HUDEP-2 (cell line): ENCODE measurements around the gene ZNF576.
"Not testable (repeated sequence)": the region's sequence is repeated elsewhere in the genome, so short reads cannot be mapped to it uniquely, and the experiment has no call there.

ENCODE experiments used
- DNase-seq, 76 experiments: peaks; one replicate each; lab custom pipeline; 2025; ENCODE audit not compliant: unreplicated experiment in 76 of 76; lab: John Stamatoyannopoulos, UW

ZNF576 gene

DNA sequence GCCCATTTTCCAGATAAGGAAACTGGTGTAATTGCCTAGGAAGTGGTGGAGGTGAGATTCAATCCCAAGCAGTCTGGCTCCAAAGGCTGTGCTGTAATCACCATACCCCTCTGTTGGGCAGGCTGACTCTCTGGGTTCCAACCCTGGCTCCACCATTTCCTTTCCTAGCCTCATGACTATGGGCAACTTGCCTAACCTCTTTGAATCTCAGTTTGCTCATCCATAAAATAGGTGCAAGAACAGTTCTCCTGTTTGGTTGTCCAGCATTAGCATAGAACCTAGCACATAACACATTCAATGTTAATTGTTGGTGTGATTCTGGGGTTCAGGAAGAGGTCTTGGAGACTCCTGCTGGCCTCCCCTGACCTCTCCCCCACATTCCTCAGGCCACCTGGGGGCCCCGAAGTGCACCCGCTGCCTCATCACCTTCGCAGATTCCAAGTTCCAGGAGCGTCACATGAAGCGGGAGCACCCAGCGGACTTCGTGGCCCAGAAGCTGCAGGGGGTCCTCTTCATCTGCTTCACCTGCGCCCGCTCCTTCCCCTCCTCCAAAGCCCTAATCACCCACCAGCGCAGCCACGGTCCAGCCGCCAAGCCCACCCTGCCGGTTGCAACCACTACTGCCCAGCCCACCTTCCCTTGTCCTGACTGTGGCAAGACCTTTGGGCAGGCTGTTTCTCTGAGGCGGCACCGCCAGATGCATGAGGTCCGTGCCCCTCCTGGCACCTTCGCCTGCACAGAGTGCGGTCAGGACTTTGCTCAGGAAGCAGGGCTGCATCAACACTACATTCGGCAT lies 2.2 kb downstream of the ZNF576 start:
- no peak for DNase-seq

DNA sequence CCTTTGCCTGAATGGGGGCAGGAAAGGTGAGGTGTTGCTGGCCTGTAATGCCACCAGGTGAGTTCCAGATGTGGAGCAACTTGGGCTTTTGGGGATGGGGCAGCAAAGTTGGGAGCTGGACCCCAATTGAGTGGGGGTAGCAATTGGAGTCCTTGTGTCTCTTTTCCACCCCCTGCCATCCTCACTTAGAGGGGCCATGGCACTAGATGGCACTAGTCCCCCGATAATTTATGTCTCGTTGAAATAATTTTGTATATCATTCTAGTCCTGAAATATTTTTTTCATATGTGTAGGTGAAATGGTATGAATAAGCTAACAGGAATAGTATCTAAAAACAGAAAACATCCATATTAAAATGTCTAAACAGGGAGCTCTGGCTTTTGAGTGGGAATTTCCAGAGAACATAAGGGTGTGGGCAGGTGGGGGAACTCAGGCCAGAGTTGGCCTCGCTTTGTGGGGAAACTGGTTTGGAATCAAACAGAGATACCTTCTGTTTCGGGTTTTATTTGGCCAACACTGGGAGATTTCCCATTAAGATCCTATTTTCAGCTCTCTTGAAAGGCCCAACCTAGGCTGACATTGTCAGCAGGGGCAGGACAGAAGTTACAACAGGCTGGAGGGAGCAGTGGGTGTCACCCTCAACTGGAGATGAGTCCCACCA lies 3.4 kb downstream of the ZNF576 start:
- no peak for DNase-seq

GRCh38 chr19:43600326-43600725 lies 3.9 kb downstream of the ZNF576 start:
- not testable (repeated sequence) for DNase-seq

GRCh38 chr19:43605875-43606568 lies 9.6 kb downstream of the ZNF576 start:
- DNase-seq = peak in 2 of 76 experiments; percentile 9 to 19

DNA sequence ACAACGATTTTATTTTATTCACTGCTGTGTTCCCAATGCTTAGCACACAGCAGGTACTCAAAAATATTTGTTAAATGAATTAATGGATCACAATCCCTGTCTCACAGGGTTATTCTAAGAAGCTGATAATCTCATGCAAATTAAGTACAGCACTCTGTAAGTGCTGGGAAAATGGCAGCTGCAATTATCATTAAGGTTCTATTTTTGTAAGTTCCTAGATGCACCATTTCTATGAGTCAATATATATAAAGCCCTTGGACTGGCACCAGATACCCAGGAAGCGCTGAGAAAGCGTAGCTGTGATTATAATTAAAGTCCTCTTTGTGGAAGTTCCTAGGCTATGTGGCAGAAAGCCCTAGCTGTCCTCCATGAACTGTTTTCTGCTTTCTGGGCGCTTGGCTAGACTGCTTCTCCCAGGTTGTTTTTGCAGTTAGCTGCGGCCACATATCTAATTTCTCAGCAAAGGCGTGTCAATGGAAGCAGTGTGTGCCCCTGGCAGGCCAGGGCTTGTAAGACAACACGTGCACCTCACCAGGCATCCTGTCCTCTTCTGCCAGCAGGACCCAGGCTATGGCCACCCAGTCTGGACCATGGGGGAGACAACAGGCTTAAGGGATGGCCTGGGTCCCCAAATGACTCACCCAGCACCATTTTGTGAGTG lies 10.3 kb downstream of the ZNF576 start:
- DNase-seq = no peak

- no peak for DNase-seq
Observed at GRCh38 chr19:43607238-43608205, 11.1 kb downstream of the ZNF576 start.

DNA sequence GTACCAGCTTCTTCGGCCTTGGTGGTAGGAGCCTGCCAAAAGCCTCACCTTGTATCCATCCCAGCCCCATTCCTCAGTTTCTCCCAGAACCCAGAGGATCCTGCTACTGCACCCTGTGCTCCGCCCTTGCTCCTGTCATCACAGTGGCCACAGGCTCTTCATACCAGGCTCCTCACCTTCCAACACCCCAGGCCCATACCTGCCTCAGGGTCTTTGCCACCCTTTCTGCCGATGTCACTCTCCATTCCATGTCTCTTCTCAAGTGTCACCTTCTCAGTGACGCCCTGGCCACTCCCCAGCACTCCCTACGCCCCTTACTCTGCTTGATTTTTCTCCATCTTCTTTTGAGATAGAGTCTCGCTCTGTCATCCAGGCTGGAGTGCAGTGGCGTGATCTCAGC lies 13.5 kb downstream of the ZNF576 start:
- DNase-seq = no peak

DNA sequence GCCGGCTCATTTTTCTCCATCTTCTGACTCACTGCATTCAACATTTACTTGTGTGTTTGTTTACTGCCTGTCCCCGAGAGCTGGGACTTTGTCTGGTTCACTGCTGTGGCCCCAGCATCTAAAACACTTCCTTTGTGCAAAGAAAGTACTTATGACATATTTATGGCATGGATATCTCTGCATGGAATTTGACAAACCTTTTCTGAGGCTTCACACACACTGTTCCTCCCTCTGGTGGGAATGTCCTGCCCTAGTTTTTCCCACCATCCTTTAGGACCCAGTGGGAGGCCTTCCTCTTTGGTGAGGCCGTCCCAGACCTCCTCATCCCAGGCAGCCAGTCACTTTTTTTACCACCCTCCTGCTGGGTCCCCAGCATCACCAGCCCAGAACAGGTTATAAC lies 14.1 kb downstream of the ZNF576 start:
- no peak for DNase-seq

GRCh38 chr19:43611788-43612187 lies 15.4 kb downstream of the ZNF576 start, which contains the start of gene SRRM5:
Gene SRRM5 (plus strand): TSS chr19:43612088. CDS start chr19:43612122, 34 bp downstream.
- no peak for DNase-seq

DNA sequence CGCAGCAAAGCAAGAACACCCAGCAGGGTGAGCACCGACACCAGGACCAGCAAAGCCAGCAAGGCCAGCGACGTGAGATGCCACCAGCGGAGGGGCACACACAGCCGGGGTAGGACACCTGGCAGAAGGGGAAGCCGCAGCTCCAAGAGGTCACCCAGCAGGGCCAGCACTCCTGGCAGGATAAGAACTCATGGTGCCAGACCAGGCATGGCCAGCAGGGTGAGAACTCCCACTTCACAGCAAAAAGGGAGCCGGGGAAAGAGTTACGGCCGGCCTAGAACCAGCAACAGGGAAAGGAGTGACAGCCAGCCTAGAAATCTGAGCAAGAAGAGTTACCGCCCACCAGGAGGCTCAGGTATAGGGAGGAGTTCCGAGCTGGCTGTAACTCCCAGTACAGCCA lies 16.0 kb downstream of the ZNF576 start:
- DNase-seq = no peak

GRCh38 chr19:43616306-43616705 lies 19.9 kb downstream of the ZNF576 start:
- peak in 2 of 76 experiments; percentile 15 to 28 for DNase-seq

GRCh38 chr19:43616954-43617353 lies 20.6 kb downstream of the ZNF576 start:
- DNase-seq = no peak

DNA sequence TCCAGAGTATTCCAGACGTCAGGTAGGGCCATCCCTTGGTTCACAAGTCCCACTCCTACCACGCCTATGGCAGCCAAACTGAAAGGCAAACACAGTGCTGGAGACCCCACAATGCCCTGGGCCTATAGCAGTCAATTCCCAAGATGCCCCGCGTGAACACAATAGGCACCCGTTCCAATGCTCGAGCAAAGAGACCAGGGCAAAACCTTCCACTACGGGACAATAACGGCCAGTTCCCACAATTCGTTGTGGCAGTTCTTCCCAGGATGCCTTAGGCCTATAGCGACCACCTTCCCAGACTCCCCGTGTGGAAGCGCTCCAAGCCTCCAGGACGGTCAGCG lies 22.5 kb downstream of the ZNF576 start:
- DNase-seq = peak in 62 of 76 experiments; percentile 27 to 97 (median 70)

DNA sequence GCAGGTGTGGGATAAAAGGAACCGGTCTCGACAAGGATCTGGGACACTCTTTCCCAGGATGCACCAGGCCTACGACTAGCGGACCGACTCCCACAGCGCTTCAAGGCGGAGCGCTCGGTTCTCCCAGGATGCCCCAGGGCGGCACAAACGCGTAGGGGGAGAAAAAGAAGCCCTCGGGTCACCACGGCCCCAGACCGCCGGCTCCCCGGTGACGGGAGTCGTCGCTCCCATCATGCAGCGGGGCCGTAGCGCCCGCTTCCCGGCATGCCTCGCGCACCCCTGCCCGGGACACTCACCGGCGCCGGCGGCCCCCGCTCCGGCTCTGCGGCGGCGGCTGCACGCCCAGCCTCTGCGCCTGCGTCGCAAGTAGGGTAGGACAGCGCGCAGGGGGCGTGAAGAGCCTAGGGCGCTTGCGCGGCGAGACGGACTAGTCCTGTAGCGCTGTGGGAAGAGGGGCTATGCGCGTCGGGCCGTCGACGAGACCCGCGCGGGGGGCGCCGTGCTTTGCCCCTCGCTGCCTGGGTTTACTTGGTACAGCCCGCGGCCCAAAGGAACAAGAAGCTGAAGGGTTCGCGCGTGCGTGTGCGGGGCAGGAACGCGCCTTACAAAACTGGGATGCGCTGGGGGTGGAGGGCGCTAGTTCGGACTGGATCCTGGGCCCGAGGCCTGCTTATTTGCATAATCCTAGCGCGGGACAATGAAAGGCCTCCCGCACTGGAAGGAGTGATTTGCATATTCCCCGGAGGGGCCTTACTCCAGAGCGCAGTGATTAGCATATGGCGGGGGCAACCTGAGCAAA lies 23.1 kb downstream of the ZNF576 start, which contains the start of gene ZNF428:
Gene ZNF428 (minus strand): TSS at position 368 of the 799 bp plus-strand sequence. CDS start 5,325 bp downstream, outside the sequence.
- DNase-seq = peak in 75 of 76 experiments; percentile 33 to 97 (median 82)

- no peak for DNase-seq
Observed at GRCh38 chr19:43620061-43621001, 23.9 kb downstream of the ZNF576 start.

- DNase-seq = no peak
Observed at GRCh38 chr19:43622070-43622469, 25.7 kb downstream of the ZNF576 start.

- no peak for DNase-seq
Observed at GRCh38 chr19:43622956-43623355, 26.6 kb downstream of the ZNF576 start.
